IMR-90 (cell line): ENCODE data around the gene PPP1CB. TPM values are rescaled to one million over a fixed set of nuclear protein-coding genes. Genes with fewer than 3 reads are reported as not detected.

Source experiments
- ATAC-seq: fragments of 200-7000 bp; cut with Tn5 transposase; 2 replicates; pipeline ENCODE4 v1.9.1; 2020; ENCODE audit warnings: low read depth, mild to moderate bottlenecking, moderate library complexity
- BruUV-seq: library from RNA; stranded (reverse); fragments of 400-500 nt; replicated peaks from 2 replicates; lab custom pipeline; 2021; lab: Mats Ljungman, UMichigan
- CTCF ChIA-PET: fragments of 300-600 bp; formaldehyde crosslinking; extraction: SDS; loops from one replicate; lab custom pipeline; 2021; ENCODE audit warnings: antibody characterized with exemption; lab: Yijun Ruan, JAX
- POLR2A ChIA-PET: fragments of 300-600 bp; sonication (Branson Sonifier 250); formaldehyde crosslinking; loops from one replicate; lab custom pipeline; 2022; ENCODE audit warnings: antibody characterized with exemption; ENCODE audit not compliant: unreplicated experiment; lab: Charles Lee
- DNase-seq: peaks from one replicate; pipeline ENCODE4 v3.0.0; 2013
- H2AFZ ChIP-seq: replicated peaks from 2 replicates; pipeline ENCODE3; 2013; ENCODE audit warnings: low read length, mild to moderate bottlenecking; ENCODE audit not compliant: poor library complexity
- H2AK5ac ChIP-seq: 2 replicates; pipeline ENCODE4 v1.6.1; 2013; ENCODE audit warnings: low read depth, low read length, inconsistent platforms
- H2AK9ac ChIP-seq: replicated peaks from 2 replicates; pipeline ENCODE3; 2013; ENCODE audit warnings: mild to moderate bottlenecking, low read depth, low read length, moderate library complexity; ENCODE audit not compliant: poor library complexity
- H2BK120ac ChIP-seq: 2 replicates; pipeline ENCODE4 v1.6.1; 2013; ENCODE audit warnings: low read depth, low read length, inconsistent platforms
- H2BK15ac ChIP-seq: 3 replicates; pipeline ENCODE4 v1.6.1; 2013; ENCODE audit warnings: low read depth, low read length, inconsistent platforms
- H2BK20ac ChIP-seq: 2 replicates; pipeline ENCODE4 v1.6.1; 2013; ENCODE audit warnings: low read depth, mild to moderate bottlenecking, inconsistent platforms, low read length, moderate library complexity
- H2BK5ac ChIP-seq: 2 replicates; pipeline ENCODE4 v1.6.1; 2013; ENCODE audit warnings: mild to moderate bottlenecking, low read depth, low read length, inconsistent platforms; ENCODE audit not compliant: poor library complexity, severe bottlenecking
- H3K14ac ChIP-seq: replicated peaks from 2 replicates; pipeline ENCODE4 v1.6.1; 2013; ENCODE audit warnings: low read depth, low read length, inconsistent platforms
- H3K18ac ChIP-seq: 2 replicates; pipeline ENCODE4 v1.6.1; 2013; ENCODE audit warnings: low read depth, low read length, control low read depth
- H3K23ac ChIP-seq: 2 replicates; pipeline ENCODE4 v1.6.1; 2013; ENCODE audit warnings: low read depth, low read length, inconsistent platforms
- H3K27ac ChIP-seq: 2 replicates; pipeline ENCODE4 v1.5.1; 2013; ENCODE audit warnings: mild to moderate bottlenecking, control low read depth, low read length; ENCODE audit not compliant: insufficient read depth
- H3K27me3 ChIP-seq: 2 replicates; pipeline ENCODE4 v1.6.1; 2013; ENCODE audit warnings: low read length; ENCODE audit not compliant: control insufficient read depth, insufficient read depth
- H3K36me3 ChIP-seq: 2 replicates; pipeline ENCODE4 v1.6.1; 2013; ENCODE audit warnings: low read length, mixed read lengths; ENCODE audit not compliant: control insufficient read depth, insufficient read depth
- H3K4ac ChIP-seq: 2 replicates; pipeline ENCODE4 v1.6.1; 2013; ENCODE audit warnings: low read depth, low read length, inconsistent platforms
- H3K4me1 ChIP-seq: 2 replicates; pipeline ENCODE4 v1.6.1; 2013; ENCODE audit warnings: low read length, mixed read lengths; ENCODE audit not compliant: control insufficient read depth, insufficient read depth
- H3K4me2 ChIP-seq: 2 replicates; pipeline ENCODE4 v1.6.1; 2013; ENCODE audit warnings: low read depth, mild to moderate bottlenecking, control low read depth, low read length, moderate library complexity
- H3K4me3 ChIP-seq: 2 replicates; pipeline ENCODE4 v1.5.1; 2013; ENCODE audit warnings: low read depth, mild to moderate bottlenecking, control low read depth, low read length, moderate library complexity; ENCODE audit not compliant: insufficient read depth
- H3K56ac ChIP-seq: 2 replicates; pipeline ENCODE4 v1.6.1; 2013; ENCODE audit warnings: low read length, inconsistent platforms; ENCODE audit not compliant: insufficient read depth; ENCODE audit errors: extremely low read depth
- H3K79me1 ChIP-seq, 2 experiments: 2 replicates each; pipeline ENCODE4 v1.6.1; 2013; ENCODE audit warnings: low read length in 2 of 2, inconsistent platforms in 1 of 2, low read depth in 1 of 2
- H3K9ac ChIP-seq: 2 replicates; pipeline ENCODE4 v1.6.1; 2013; ENCODE audit warnings: low read depth, low read length, control low read depth
- H3K9me1 ChIP-seq: 2 replicates; pipeline ENCODE4 v1.6.1; 2013; ENCODE audit warnings: low read length, inconsistent platforms; ENCODE audit not compliant: insufficient read depth
- H3K9me3 ChIP-seq: 2 replicates; pipeline ENCODE4 v1.6.1; 2013; ENCODE audit warnings: low read length; ENCODE audit not compliant: control insufficient read depth, insufficient read depth
- H4K20me1 ChIP-seq: 2 replicates; pipeline ENCODE4 v1.6.1; 2013; ENCODE audit warnings: low read length, inconsistent platforms; ENCODE audit not compliant: insufficient read depth
- H4K5ac ChIP-seq: 2 replicates; pipeline ENCODE4 v1.6.1; 2013; ENCODE audit warnings: mild to moderate bottlenecking, low read depth, low read length, control low read depth
- H4K8ac ChIP-seq, 2 experiments: 2 replicates each; pipeline ENCODE4 v1.6.1; 2013; ENCODE audit warnings: low read depth in 2 of 2, low read length in 2 of 2, control low read depth in 1 of 2, inconsistent platforms in 1 of 2
- H4K91ac ChIP-seq: 2 replicates; pipeline ENCODE4 v1.6.1; 2013; ENCODE audit warnings: low read depth, low read length, inconsistent platforms; ENCODE audit not compliant: insufficient read depth
- CEBPB ChIP-seq: IDR thresholded peaks from 2 replicates; pipeline ENCODE4 v1.6.1; 2012; ENCODE audit warnings: low read depth, low read length, improper control_type of control experiment
- CHD1 ChIP-seq: IDR thresholded peaks from 2 replicates; pipeline ENCODE4 v1.6.1; 2012; ENCODE audit warnings: low read depth, low read length, improper control_type of control experiment
- FOS ChIP-seq: fragments of 150-350 bp; IDR thresholded peaks from 2 replicates; pipeline ENCODE4 v1.6.1; 2016; ENCODE audit warnings: low read depth, low read length
- MAZ ChIP-seq: IDR thresholded peaks from 2 replicates; pipeline ENCODE4 v1.6.1; 2012; ENCODE audit warnings: low read depth, mild to moderate bottlenecking, low read length, improper control_type of control experiment, moderate library complexity, borderline replicate concordance
- MXI1 ChIP-seq: IDR thresholded peaks from 2 replicates; pipeline ENCODE4 v1.6.1; 2012; ENCODE audit warnings: low read depth, mild to moderate bottlenecking, low read length, moderate library complexity, borderline replicate concordance
- NFE2L2 ChIP-seq: fragments of 150-350 bp; IDR thresholded peaks from 2 replicates; pipeline ENCODE4 v1.6.1; 2016; ENCODE audit warnings: low read depth, mild to moderate bottlenecking, low read length
- POLR2A ChIP-seq: IDR thresholded peaks from 2 replicates; pipeline ENCODE4 v1.6.1; 2012; ENCODE audit warnings: mild to moderate bottlenecking, low read depth, low read length
- RAD21 ChIP-seq: IDR thresholded peaks from 2 replicates; pipeline ENCODE4 v1.6.1; 2012; ENCODE audit warnings: low read length, improper control_type of control experiment
- RCOR1 ChIP-seq: IDR thresholded peaks from 2 replicates; pipeline ENCODE4 v1.6.1; 2012; ENCODE audit warnings: mild to moderate bottlenecking, low read length, improper control_type of control experiment; ENCODE audit not compliant: insufficient replicate concordance
- SMC3 ChIP-seq: fragments of 150-350 bp; IDR thresholded peaks from 2 replicates; pipeline ENCODE4 v1.6.1; 2016; ENCODE audit warnings: low read depth, mild to moderate bottlenecking, antibody characterized with exemption, low read length, moderate library complexity
- WGBS, 2 experiments: methylation state at CpG; one replicate each; pipeline versions ENCODE4 v1.1.5 to v1.1.7; 2013; ENCODE audit warnings: missing lambda C conversion rate in 2 of 2; ENCODE audit not compliant: insufficient read length in 1 of 2; ENCODE audit errors: extremely low coverage in 2 of 2; 5-methylcytosine and 5-hydroxymethylcytosine counted together
- dilution Hi-C: fragments of 300-500 bp; cut with HindIII; formaldehyde crosslinking; loops from one replicate; pipeline ENCODE4 v1.14.3; 2018; ENCODE audit warnings: low sequenced_read_pairs; ENCODE audit not compliant: unreplicated experiment
- in situ Hi-C: fragments of 300-500 bp; cut with MboI; formaldehyde crosslinking; loops from 3 replicates; pipeline ENCODE4 v1.14.3; 2019; ENCODE audit warnings: low sequenced_read_pairs, inconsistent platforms, mixed read lengths
- intact Hi-C: fragments of 100-400 bp; cut with micrococcal nuclease; formaldehyde crosslinking; loops from 2 replicates; pipeline ENCODE4 v1.10.0; 2022
- polyA plus RNA-seq, 3 experiments: library from polyadenylated mRNA; depleted of rRNA; stranded (reverse); fragments of >200 nt; gene quantifications; 2 replicates each; pipeline ENCODE4 v1.2.3, GENCODE V29; 2012; ENCODE audit warnings: low replicate concordance in 1 of 3
- total RNA-seq: library from RNA; depleted of rRNA; stranded (reverse); fragments of >200 nt; gene quantifications from 2 replicates; pipeline ENCODE4 v1.2.3, GENCODE V29; 2012
- TF ChIP-seq, protein P1 (sequence below): conservative IDR thresholded peaks from 2 replicates; pipeline ENCODE4 v1.5.1; 2012; ENCODE audit warnings: mild to moderate bottlenecking, low read depth, low read length, improper control_type of control experiment
- TF ChIP-seq, protein P2 (sequence below): fragments of 150-350 bp; IDR thresholded peaks from 2 replicates; pipeline ENCODE4 v1.6.1; 2016; ENCODE audit warnings: low read depth, mild to moderate bottlenecking, low read length, moderate library complexity, borderline replicate concordance
- TF ChIP-seq, protein P3 (sequence below): fragments of 150-350 bp; IDR thresholded peaks from 2 replicates; pipeline ENCODE4 v1.6.1; 2017; ENCODE audit warnings: mild to moderate bottlenecking, antibody characterized with exemption, low read length, low read depth

The PPP1CB gene
- total and polyA plus RNA-seq, 2 of the 4 experiments (the other 2 are of a cell fraction), result 37.7 to 111 TPM

DNA sequence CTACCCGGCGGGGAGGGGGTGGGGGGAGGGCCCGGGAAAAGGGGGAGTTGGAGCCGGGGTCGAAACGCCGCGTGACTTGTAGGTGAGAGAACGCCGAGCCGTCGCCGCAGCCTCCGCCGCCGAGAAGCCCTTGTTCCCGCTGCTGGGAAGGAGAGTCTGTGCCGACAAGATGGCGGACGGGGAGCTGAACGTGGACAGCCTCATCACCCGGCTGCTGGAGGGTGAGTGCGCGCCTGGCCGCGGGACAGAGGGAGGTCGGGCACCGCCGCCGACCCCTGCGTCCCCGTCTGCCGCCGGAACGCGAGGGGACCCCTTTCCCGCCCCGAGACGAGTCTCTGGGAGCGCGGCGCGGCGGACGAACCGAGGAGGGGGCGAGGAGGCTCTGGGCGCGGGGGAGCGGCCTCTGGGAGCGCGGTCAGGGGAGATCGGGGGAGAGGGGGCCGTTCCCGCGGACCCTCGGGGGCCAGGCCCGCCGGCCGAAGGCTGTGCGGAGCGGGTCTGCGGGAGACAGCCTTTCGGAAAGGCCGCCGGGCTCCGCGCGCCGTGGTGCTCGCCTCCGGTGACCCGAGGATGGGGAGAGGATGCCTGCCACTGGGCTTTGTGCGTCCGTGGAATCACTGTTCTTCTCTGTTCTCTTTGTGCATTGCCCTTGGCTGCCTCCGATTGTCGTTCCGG lies 463 bp downstream of the PPP1CB start:
- peak overlapping the region; percentile 99 for H3K27ac ChIP-seq
- H2BK15ac ChIP-seq, result peak overlapping the region; percentile 54; the same call in 1 of the 3 replicates
- ATAC-seq (peak; percentile 53), DNase-seq (no peak)
- peaks cover 0 to 28% of the 10 kb centered on the region in 2 experiments; a peak in 2 of 4 replicates for H3K79me1 ChIP-seq
- H3K9me3 ChIP-seq, result no peaks in the 10 kb centered on the region
- peak overlapping the region; percentile 98 for H2BK5ac ChIP-seq
- peak overlapping the region; percentile 95 for H2AFZ ChIP-seq
- peak overlapping the region; percentile 78 for H3K4me2 ChIP-seq
- 1% methylated on average over 26 of the region's 78 CpGs; no CpG with 5 or more reads in 1 of the 2 experiments for WGBS, 2 experiments
- peak overlapping the region; percentile 54 for H2AK5ac ChIP-seq
- in situ Hi-C loops, result loop anchor here (5.0 kb wide), 1 partner anchor 165 kb away; no protein-coding TSS in a partner anchor
- peak overlapping the region; percentile 98 for H3K18ac ChIP-seq
- H3K4ac ChIP-seq, result peak overlapping the region; percentile 98
- peaks cover 3% of the 10 kb centered on the region for H3K36me3 ChIP-seq
- peak overlapping the region; percentile 88 for H4K5ac ChIP-seq
- H4K20me1 ChIP-seq, result peaks cover 29% of the 10 kb centered on the region
- ChIA-PET CTCF (interaction anchor here (0.6 to 1.4 kb wide), 6 partner anchors 87 to 185 kb away, joined by 3 to 5 read pairs (median 4); no protein-coding TSS in a partner anchor), POLR2A (interaction anchor here (0.7 to 1.0 kb wide), 3 partner anchors 16 to 89 kb away, joined by 3 to 5 read pairs (median 4); no protein-coding TSS in a partner anchor)
- no TSS peak for BruUV-seq
- H3K4me1 ChIP-seq, result peaks cover 12% of the 10 kb centered on the region
- H2AK9ac ChIP-seq, result peak overlapping the region; percentile 98
- peak overlapping the region; percentile 93 for H3K4me3 ChIP-seq
- peak overlapping the region; percentile 51; the same call in 1 of the 2 replicates for H2BK20ac ChIP-seq
- no peaks in the 10 kb centered on the region for H3K27me3 ChIP-seq
- H2BK120ac ChIP-seq, result peak overlapping the region; percentile 69
- H3K14ac ChIP-seq, result peak overlapping the region; percentile 99
- peak overlapping the region; percentile 77 for H4K91ac ChIP-seq
- peak overlapping the region; percentile 70 to 84 for H4K8ac ChIP-seq
- peak overlapping the region; percentile 96 for H3K23ac ChIP-seq
- dilution Hi-C loops, result no loop called here
- H3K9me1 ChIP-seq, result peaks cover 4% of the 10 kb centered on the region; the same call in 1 of the 2 replicates
- peak overlapping the region; percentile 78 for H3K56ac ChIP-seq
- intact Hi-C loops, result loop anchor here (1.0 to 5.0 kb wide), 3 partner anchors 35 to 89 kb away; no protein-coding TSS in a partner anchor
- H3K9ac ChIP-seq, result peak overlapping the region; percentile 100
- TF ChIP-seq, protein P1, sequence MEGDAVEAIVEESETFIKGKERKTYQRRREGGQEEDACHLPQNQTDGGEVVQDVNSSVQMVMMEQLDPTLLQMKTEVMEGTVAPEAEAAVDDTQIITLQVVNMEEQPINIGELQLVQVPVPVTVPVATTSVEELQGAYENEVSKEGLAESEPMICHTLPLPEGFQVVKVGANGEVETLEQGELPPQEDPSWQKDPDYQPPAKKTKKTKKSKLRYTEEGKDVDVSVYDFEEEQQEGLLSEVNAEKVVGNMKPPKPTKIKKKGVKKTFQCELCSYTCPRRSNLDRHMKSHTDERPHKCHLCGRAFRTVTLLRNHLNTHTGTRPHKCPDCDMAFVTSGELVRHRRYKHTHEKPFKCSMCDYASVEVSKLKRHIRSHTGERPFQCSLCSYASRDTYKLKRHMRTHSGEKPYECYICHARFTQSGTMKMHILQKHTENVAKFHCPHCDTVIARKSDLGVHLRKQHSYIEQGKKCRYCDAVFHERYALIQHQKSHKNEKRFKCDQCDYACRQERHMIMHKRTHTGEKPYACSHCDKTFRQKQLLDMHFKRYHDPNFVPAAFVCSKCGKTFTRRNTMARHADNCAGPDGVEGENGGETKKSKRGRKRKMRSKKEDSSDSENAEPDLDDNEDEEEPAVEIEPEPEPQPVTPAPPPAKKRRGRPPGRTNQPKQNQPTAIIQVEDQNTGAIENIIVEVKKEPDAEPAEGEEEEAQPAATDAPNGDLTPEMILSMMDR, result no peak
- TF ChIP-seq SMC3 (no peak), MAZ (no peak), POLR2A (peak; percentile 77), MXI1 (no peak), CHD1 (peak; percentile 92; the same call in 1 of the 2 replicates), CEBPB (no peak), FOS (no peak), RAD21 (no peak), NFE2L2 (no peak), RCOR1 (no peak)
- TF ChIP-seq, protein P2, sequence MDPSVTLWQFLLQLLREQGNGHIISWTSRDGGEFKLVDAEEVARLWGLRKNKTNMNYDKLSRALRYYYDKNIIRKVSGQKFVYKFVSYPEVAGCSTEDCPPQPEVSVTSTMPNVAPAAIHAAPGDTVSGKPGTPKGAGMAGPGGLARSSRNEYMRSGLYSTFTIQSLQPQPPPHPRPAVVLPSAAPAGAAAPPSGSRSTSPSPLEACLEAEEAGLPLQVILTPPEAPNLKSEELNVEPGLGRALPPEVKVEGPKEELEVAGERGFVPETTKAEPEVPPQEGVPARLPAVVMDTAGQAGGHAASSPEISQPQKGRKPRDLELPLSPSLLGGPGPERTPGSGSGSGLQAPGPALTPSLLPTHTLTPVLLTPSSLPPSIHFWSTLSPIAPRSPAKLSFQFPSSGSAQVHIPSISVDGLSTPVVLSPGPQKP, result no peak
- TF ChIP-seq, protein P3, sequence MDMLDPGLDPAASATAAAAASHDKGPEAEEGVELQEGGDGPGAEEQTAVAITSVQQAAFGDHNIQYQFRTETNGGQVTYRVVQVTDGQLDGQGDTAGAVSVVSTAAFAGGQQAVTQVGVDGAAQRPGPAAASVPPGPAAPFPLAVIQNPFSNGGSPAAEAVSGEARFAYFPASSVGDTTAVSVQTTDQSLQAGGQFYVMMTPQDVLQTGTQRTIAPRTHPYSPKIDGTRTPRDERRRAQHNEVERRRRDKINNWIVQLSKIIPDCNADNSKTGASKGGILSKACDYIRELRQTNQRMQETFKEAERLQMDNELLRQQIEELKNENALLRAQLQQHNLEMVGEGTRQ, result no peak
